ENCODE results near the gene DOC2B.

The DOC2B gene

DNA sequence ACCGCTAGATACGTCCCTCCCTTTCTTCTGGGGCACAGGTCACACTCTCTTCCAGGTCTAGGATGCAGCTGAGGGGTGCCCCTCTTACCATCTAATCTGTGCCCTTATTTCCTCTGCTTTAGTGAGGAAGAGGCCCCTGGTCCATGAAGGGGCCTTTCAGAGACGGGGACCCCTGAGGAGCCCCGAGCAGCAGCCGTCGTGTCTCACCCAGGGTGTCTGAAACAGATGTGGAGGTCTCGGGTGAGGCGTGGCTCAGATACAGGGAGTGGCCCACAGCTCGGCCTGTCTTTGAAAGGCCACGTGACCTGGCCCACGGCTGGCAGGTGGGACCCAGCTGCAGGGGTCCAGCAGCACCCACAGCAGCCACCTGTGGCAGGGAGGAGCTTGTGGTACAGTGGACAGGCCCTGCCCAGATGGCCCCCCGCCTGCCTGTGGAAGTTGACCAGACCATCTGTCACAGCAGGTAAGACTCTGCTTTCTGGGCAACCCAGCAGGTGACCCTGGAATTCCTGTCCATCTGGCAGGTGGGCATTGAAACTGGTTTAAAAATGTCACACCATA, 28.5 kb downstream of the DOC2B start:
- H3K4me3 ChIP-seq: no peak overlapping the region

DNA sequence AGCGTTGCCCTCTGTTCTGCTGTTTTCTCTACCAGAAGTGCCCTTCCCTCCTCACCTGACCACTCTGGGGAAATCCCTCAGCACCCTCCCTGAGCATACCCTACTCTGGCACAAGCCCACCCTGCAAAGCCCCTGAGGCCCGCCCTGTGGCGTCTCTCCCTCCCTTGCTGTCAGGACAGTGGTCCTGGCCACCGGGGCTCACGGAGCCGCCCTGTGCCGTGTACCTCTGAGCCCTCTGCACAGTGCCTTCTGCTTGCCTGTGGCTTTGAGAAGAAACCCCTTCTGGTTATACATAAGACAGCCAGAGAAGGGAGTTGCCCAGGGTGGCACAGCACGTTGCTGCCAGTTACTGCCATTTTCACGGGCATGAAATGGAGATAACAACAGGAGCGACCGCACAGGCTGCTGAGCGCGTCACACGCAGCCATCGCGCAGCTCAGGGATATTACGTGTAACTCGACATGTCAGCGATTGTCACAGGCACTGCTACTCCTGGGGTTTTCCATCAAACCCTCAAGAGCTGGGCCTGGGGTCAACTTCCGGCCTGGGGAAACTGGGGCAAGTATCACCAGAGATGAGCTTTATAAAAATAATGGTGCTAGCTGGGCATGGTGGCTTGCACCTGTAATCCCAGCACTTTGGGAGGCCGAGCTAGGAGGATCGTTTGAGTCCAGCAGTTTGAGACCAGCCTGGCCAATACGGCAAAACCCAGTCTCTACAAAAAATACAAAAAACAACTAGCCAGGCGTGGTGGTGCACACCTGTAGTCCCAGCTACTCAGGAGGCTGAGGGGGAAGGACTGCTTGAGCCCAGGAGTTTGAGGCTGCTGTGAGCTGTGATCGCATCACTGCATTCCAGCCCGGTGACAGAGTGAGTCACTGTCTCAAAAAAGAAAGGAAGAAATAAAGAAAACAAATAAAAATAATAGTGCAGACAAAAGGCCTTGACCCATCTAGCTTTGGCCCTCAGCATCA, 29.3 kb downstream of the DOC2B start:
- intact Hi-C loops (cut with DNase I; ENCODE audit: low total_unique reads): no loop called here
- no peaks in the 10 kb centered on the region for H3K9me3 ChIP-seq
- no peak overlapping the region for H3K4me3 ChIP-seq
- H3K27ac ChIP-seq: no peak overlapping the region
- no peaks in the 10 kb centered on the region for H3K4me1 ChIP-seq
- DNase-seq: peak in 1 of 2 donors; percentile 59
- H3K36me3 ChIP-seq: no peaks in the 10 kb centered on the region
- TF ChIP-seq, protein P1, sequence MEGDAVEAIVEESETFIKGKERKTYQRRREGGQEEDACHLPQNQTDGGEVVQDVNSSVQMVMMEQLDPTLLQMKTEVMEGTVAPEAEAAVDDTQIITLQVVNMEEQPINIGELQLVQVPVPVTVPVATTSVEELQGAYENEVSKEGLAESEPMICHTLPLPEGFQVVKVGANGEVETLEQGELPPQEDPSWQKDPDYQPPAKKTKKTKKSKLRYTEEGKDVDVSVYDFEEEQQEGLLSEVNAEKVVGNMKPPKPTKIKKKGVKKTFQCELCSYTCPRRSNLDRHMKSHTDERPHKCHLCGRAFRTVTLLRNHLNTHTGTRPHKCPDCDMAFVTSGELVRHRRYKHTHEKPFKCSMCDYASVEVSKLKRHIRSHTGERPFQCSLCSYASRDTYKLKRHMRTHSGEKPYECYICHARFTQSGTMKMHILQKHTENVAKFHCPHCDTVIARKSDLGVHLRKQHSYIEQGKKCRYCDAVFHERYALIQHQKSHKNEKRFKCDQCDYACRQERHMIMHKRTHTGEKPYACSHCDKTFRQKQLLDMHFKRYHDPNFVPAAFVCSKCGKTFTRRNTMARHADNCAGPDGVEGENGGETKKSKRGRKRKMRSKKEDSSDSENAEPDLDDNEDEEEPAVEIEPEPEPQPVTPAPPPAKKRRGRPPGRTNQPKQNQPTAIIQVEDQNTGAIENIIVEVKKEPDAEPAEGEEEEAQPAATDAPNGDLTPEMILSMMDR (IDR thresholded peaks at IDR 0.05): no peak
- peaks cover 0 to 30% of the 10 kb centered on the region in 2 donors for H3K27me3 ChIP-seq

More for the DNA sequence above, 28.5 kb downstream of the DOC2B start:
- TF ChIP-seq, protein P1 (IDR thresholded peaks at IDR 0.05): no peak
- Histone ChIP-seq H3K9me3 (no peaks in the 10 kb centered on the region), H3K27ac (no peak overlapping the region), H3K4me1 (no peaks in the 10 kb centered on the region), H3K27me3 (peaks cover 0 to 30% of the 10 kb centered on the region in 2 donors), H3K36me3 (no peaks in the 10 kb centered on the region)
- peak in 1 of 2 donors; percentile 52 for DNase-seq
- intact Hi-C loops (cut with DNase I; ENCODE audit: low total_unique reads): no loop called here

DNA sequence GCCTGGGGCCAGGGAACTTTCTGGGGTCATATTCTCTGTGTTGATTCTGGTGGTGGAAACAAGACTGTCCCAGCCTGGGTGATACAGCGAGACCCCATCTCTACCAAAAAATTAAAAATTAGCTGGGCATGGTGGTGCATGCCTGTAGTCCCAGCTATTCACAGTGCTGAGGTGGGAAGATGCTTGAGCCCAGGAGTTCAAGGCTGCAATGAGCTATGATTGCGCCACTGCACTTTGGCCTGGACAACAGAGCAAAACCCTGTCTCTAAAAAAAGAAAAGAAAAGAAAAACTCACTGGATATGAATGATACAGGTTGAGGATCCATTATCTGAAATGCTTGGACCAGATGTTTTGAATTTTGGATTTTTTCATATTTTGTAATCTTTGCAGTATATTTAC, 30.4 kb downstream of the DOC2B start:
- TF ChIP-seq, protein P1 (IDR thresholded peaks at IDR 0.05): no peak
- Histone ChIP-seq H3K27ac (no peak overlapping the region), H3K4me1 (no peaks in the 10 kb centered on the region), H3K4me3 (no peak overlapping the region), H3K27me3 (peaks cover 0 to 30% of the 10 kb centered on the region in 2 donors), H3K36me3 (no peaks in the 10 kb centered on the region), H3K9me3 (no peaks in the 10 kb centered on the region)
- DNase-seq: no peak
- intact Hi-C loops (cut with DNase I; ENCODE audit: low total_unique reads): no loop called here

DNA sequence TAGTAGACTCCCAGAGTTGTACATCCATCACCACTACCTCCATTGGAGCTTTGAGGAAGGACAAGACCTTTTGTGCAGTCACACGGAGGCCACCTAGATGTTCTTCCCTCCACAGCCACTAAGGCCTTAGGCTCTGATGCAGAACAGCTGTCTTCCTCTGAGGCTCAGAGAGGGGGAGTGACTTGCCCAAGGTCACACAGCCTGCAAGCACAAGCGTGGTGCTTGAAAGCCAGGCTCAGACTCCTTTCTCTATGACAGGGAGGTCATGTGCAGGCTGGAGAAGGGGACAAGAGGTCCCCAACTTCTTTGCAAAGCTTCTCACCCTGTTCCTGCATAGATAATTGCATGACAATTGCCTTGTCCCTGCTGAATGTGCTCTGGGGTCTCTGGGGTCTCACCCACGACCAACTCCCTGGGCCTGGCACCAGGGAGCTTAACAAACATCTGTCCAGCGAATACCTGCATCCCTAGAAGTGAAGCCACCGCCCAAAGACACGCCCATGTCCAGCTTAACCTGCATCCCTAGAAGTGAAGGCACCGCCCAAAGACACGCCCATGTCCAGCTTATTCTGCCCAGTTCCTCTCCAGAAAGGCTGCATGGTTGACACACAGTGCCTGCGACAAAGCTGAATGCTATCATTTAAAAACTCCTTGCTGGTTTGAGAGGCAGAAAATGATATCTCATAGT, 31.4 kb downstream of the DOC2B start:
- no peaks in the 10 kb centered on the region for H3K4me1 ChIP-seq
- no peaks in the 10 kb centered on the region for H3K9me3 ChIP-seq
- no peaks in the 10 kb centered on the region for H3K36me3 ChIP-seq
- H3K4me3 ChIP-seq: no peak overlapping the region
- intact Hi-C loops (cut with DNase I; ENCODE audit: low total_unique reads): no loop called here
- TF ChIP-seq, protein P1 (IDR thresholded peaks at IDR 0.05): no peak
- peak in 1 of 2 donors; percentile 28 for DNase-seq
- peaks cover 0 to 21% of the 10 kb centered on the region in 2 donors for H3K27me3 ChIP-seq
- no peak overlapping the region for H3K27ac ChIP-seq

DNA sequence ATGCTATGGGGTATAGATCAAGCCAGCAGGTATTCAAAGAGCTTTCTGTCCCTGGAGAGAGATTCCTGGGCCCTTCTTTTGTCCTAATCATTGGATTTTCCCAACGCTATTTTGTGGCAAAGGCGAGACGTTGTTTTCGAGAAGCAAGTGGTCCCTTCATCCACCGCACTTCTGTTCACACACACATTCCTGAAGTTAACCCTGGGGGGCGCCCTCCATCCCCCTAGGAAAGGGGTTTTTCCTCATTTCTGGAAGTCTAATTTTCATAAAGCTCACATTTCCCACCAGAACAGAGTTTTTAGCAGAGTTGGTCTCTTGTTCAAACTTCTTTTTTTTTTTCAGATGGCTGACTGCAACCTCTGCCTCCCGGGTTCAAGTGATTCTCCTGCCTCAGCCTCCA, 32.2 kb downstream of the DOC2B start:
- intact Hi-C loops (cut with DNase I; ENCODE audit: low total_unique reads): no loop called here
- TF ChIP-seq, protein P1 (IDR thresholded peaks at IDR 0.05): no peak

More for the DNA sequence above, 32.2 kb downstream of the DOC2B start:
- no peaks in the 10 kb centered on the region for H3K36me3 ChIP-seq
- peaks cover 0 to 17% of the 10 kb centered on the region in 2 donors for H3K27me3 ChIP-seq
- H3K4me3 ChIP-seq: no peak overlapping the region
- H3K27ac ChIP-seq: no peak overlapping the region
- H3K4me1 ChIP-seq: no peaks in the 10 kb centered on the region
- no peaks in the 10 kb centered on the region for H3K9me3 ChIP-seq
- DNase-seq: no peak
